Stomach smooth muscle (tissue), 2 donors: ENCODE results near the gene MRPL42.

Experiments used
- H3K27ac ChIP-seq: one replicate; pipeline ENCODE4 v1.7.0; 2013; ENCODE audit warnings: mild to moderate bottlenecking, low read length, inconsistent platforms
- H3K27me3 ChIP-seq, 2 donors: one replicate each; pipeline ENCODE4 v1.7.0; 2013; ENCODE audit warnings: low read length in 2 of 2; ENCODE audit not compliant: insufficient read depth in 2 of 2, control insufficient read depth in 1 of 2
- H3K36me3 ChIP-seq, 2 donors: one replicate each; pipeline ENCODE4 v1.7.0; 2013; ENCODE audit warnings: low read length in 2 of 2; ENCODE audit not compliant: control insufficient read depth in 2 of 2, insufficient read depth in 2 of 2
- H3K4me1 ChIP-seq: one replicate; pipeline ENCODE4 v1.7.0; 2013; ENCODE audit warnings: low read length; ENCODE audit not compliant: control insufficient read depth, insufficient read depth
- H3K4me3 ChIP-seq, 2 donors: one replicate each; pipeline ENCODE4 v1.7.0; 2013; ENCODE audit warnings: low read length in 2 of 2
- H3K9ac ChIP-seq, 2 donors: one replicate each; pipeline ENCODE4 v1.7.0; 2013; ENCODE audit warnings: low read length in 2 of 2, mild to moderate bottlenecking in 1 of 2
- H3K9me3 ChIP-seq, 2 donors: one replicate each; pipeline ENCODE4 v1.7.0; 2013; ENCODE audit warnings: low read length in 2 of 2; ENCODE audit not compliant: control insufficient read depth in 2 of 2
- donor health status: healthy.
- donor health status: Pancreatic carcinoma.

Gene MRPL42

DNA sequence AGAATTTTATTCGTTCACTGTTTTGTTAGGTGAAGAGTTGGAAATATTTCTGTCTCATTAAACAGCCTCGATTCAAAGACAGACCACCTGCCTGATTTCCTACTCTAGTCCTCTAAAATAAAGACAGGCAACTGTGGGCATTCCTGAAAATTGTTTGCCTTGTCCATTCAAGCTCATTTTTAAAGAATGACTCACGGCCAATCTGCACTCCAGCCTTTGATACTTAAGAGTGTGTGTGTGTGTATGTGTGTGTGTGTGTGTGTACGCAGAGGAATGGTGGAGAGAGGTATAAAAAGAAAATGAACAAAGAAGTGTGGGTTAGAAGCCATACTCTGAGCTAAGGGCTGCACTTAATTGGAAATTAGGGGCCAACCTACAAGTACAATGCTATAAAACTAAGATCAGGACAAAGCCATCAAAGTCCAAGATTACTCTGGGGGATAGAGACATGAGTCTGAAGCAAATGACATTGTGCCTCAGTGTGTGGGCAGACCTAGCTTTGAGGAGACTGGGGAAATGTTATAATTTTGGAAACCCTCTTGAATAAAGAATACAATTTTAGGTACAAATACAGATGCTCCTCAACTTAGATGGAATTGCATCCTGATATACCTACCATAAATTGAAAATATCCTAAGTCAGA lies 59.6 kb downstream of the MRPL42 start:
- Histone ChIP-seq H3K9me3 (no peaks in the 10 kb centered on the region), H3K4me1 (no peaks in the 10 kb centered on the region), H3K9ac (no peak overlapping the region), H3K27ac (no peak overlapping the region), H3K27me3 (peaks cover 0 to 2% of the 10 kb centered on the region in 2 donors), H3K4me3 (no peak overlapping the region), H3K36me3 (no peaks in the 10 kb centered on the region)

GRCh38 chr12:93530358-93530757 lies 63.0 kb downstream of the MRPL42 start:
- peaks cover 0 to 2% of the 10 kb centered on the region in 2 donors for H3K27me3 ChIP-seq
- no peak overlapping the region for H3K27ac ChIP-seq
- no peak overlapping the region for H3K9ac ChIP-seq
- H3K36me3 ChIP-seq = no peaks in the 10 kb centered on the region
- no peaks in the 10 kb centered on the region for H3K4me1 ChIP-seq
- no peaks in the 10 kb centered on the region for H3K9me3 ChIP-seq
- H3K4me3 ChIP-seq = no peak overlapping the region

- H3K4me1 ChIP-seq = no peaks in the 10 kb centered on the region
- H3K9ac ChIP-seq = no peak overlapping the region
- no peak overlapping the region for H3K27ac ChIP-seq
- H3K4me3 ChIP-seq = no peak overlapping the region
- H3K9me3 ChIP-seq = no peaks in the 10 kb centered on the region
- H3K27me3 ChIP-seq = peaks cover 0 to 2% of the 10 kb centered on the region in 2 donors
- H3K36me3 ChIP-seq = no peaks in the 10 kb centered on the region
These were observed 66.0 kb downstream of the MRPL42 start for GRCh38 chr12:93533310-93533709.

DNA sequence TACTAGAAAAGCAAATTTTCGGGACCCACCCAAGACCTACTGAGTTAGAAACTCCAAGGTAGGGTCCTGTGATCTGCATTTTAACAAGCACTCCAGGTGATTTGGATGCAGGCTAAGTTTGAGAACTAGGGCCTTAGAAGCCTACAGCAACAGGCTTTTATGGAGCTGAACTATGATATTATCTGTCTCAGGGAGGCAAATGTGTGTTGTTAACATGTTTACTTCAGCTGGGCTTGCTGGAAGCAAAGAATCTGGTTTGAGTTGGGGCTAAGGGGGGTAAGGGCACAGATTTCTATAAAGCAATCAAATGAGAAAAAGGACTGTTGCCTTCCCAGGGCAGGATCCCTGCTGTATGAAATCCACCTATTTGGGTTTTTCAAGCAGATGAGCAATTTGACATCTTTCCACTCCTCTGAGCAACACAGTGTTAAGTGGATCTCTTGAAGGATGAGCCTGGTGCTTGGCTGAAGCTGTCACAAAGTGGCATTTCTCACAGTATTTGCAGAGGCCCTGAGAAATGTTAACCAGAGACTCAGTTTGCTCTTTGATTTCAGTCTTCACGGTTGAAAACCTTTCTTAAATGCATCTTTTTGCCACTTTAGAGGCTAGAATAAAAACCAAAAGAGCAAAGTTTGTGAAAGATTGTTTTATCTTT lies 68.9 kb downstream of the MRPL42 start:
- no peak overlapping the region for H3K9ac ChIP-seq
- no peak overlapping the region for H3K27ac ChIP-seq
- no peaks in the 10 kb centered on the region for H3K9me3 ChIP-seq
- H3K4me1 ChIP-seq = no peaks in the 10 kb centered on the region
- no peaks in the 10 kb centered on the region for H3K27me3 ChIP-seq
- H3K4me3 ChIP-seq = no peak overlapping the region
- no peaks in the 10 kb centered on the region for H3K36me3 ChIP-seq

DNA sequence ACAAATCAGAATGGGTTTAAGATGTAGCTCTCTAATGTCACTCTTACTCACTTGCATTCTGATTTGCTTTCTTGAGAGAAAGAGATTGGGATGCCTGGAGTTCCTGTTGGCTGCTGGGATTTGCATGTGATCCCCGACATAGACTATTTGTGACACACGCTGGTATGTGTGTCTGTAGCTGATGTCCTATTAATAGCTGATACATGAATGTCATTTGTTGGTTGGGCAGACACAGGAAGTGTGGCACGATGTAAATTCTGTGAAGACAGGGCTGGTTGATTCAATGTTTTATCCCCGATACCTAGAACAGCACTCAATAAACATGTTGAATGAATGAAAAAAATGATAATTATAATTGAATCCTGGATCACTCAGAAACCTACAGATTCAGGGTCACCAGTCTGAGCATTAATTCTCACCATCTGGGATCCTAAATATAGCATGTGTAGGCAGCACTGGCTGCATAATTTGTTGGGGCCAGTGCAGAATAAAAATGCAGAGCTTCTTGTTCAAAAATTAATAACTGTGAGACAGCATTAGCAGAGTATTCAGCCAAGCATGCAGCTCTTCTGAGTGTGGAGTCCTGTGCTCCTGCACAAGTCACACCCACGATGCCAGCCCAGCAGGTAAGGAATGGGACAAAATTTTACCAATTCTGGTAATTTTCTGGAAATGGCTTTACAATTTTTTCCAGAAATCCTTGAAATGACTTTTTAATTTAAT lies 69.6 kb downstream of the MRPL42 start:
- Histone ChIP-seq H3K9ac (no peak overlapping the region), H3K36me3 (no peaks in the 10 kb centered on the region), H3K27ac (no peak overlapping the region), H3K4me3 (no peak overlapping the region), H3K27me3 (no peaks in the 10 kb centered on the region), H3K4me1 (no peaks in the 10 kb centered on the region), H3K9me3 (no peaks in the 10 kb centered on the region)

GRCh38 chr12:93537769-93538168 lies 70.5 kb downstream of the MRPL42 start:
- Histone ChIP-seq H3K9ac (no peak overlapping the region), H3K9me3 (no peaks in the 10 kb centered on the region), H3K27ac (no peak overlapping the region), H3K36me3 (no peaks in the 10 kb centered on the region), H3K4me3 (no peak overlapping the region), H3K4me1 (no peaks in the 10 kb centered on the region), H3K27me3 (no peaks in the 10 kb centered on the region)

- Histone ChIP-seq H3K4me3 (no peak overlapping the region), H3K4me1 (no peaks in the 10 kb centered on the region), H3K27me3 (no peaks in the 10 kb centered on the region), H3K9ac (no peak overlapping the region), H3K36me3 (no peaks in the 10 kb centered on the region), H3K27ac (no peak overlapping the region), H3K9me3 (no peaks in the 10 kb centered on the region)
These were observed 72.5 kb downstream of the MRPL42 start for GRCh38 chr12:93539821-93540220.

DNA sequence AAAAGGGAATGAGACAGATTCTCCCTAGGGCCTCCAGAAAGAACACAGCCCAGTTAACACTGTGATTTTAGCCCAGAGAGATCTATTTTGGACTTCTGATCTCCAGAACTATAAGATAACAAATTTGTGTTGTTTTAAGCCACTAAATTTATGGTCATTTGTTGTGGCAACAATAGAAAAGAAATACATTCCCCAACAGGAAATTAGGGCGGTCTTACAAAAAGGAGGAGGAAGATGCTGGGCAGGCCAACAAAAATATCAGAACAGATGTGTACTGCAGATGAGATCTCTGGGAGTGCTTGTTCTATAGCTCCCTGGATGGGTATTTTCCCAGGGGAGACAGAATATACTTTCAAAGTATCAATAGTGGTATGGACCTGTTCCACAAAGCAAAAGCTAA lies 73.2 kb downstream of the MRPL42 start:
- Histone ChIP-seq H3K4me1 (no peaks in the 10 kb centered on the region), H3K36me3 (peaks cover 0 to 2% of the 10 kb centered on the region in 2 donors), H3K27ac (no peak overlapping the region), H3K9ac (no peak overlapping the region), H3K27me3 (no peaks in the 10 kb centered on the region), H3K9me3 (no peaks in the 10 kb centered on the region), H3K4me3 (no peak overlapping the region)

DNA sequence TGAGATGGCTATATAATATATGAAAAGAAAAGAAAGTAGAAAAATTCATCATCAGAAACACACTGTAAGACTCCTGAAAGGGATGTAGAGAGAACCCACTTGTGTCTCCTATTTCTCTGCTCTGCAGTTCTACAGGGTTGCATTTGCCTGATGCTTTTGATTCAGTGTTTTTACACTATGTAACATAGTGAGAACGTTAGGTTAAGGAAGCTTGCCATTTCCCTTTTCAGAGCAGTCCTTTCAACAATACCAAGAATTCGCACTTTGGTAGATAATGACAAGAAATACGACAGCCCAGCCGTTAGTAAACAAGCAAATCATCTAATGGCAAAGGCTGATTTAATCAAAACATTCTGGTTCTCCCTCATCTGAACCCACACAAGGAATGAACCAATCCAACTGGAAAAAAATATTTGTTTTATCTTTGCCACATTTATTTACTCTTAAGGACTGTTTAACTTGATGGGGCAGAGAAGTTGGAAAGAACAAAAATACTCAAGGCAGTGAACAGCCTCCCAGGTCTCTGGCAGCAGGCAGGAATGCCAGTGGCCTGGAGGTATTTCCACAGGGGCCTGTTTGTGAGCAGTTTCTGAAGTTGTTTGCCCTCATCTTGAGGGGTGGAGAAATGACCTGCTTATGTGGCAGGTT lies 74.4 kb downstream of the MRPL42 start:
- Histone ChIP-seq H3K4me3 (no peak overlapping the region), H3K9me3 (no peaks in the 10 kb centered on the region), H3K4me1 (no peaks in the 10 kb centered on the region), H3K27me3 (no peaks in the 10 kb centered on the region), H3K27ac (no peak overlapping the region), H3K36me3 (peaks cover 0 to 2% of the 10 kb centered on the region in 2 donors), H3K9ac (no peak overlapping the region)

GRCh38 chr12:93547778-93548177 lies 80.5 kb downstream of the MRPL42 start:
- H3K27ac ChIP-seq = no peak overlapping the region
- no peaks in the 10 kb centered on the region for H3K27me3 ChIP-seq
- no peaks in the 10 kb centered on the region for H3K9me3 ChIP-seq
- H3K36me3 ChIP-seq = peaks cover 0 to 2% of the 10 kb centered on the region in 2 donors
- H3K4me1 ChIP-seq = no peaks in the 10 kb centered on the region
- H3K9ac ChIP-seq = no peak overlapping the region
- no peak overlapping the region for H3K4me3 ChIP-seq
